Dendritic cell treated with granulocyte-macrophage colony-stimulating factor and Interleukin-4, amounts not matched to agents 40 ng/mL and 50 ng/mL, for 4 days (primary cell): ENCODE results near the gene CDC42BPG.

ENCODE experiments used
- H3K27ac Mint-ChIP-seq: one replicate; pipeline ENCODE4 v1.8.0; 2022; ENCODE audit warnings: mild to moderate bottlenecking, mixed read lengths
- H3K27me3 Mint-ChIP-seq: one replicate; pipeline ENCODE4 v1.8.0; 2022; ENCODE audit warnings: mild to moderate bottlenecking, mixed read lengths
- H3K36me3 Mint-ChIP-seq: one replicate; pipeline ENCODE4 v1.8.0; 2022; ENCODE audit warnings: low read depth, mixed read lengths
- H3K4me1 Mint-ChIP-seq: one replicate; pipeline ENCODE4 v1.8.0; 2022; ENCODE audit warnings: low read depth, mixed read lengths
- H3K4me3 Mint-ChIP-seq: one replicate; pipeline ENCODE4 v1.8.0; 2022; ENCODE audit warnings: mild to moderate bottlenecking, moderate library complexity, mixed read lengths
- H3K9me3 Mint-ChIP-seq: one replicate; pipeline ENCODE4 v1.8.0; 2022; ENCODE audit warnings: mixed read lengths
- intact Hi-C: fragments of 100-400 bp; cut with micrococcal nuclease; formaldehyde crosslinking; loops from one replicate; pipeline ENCODE4 v1.15.0; 2022

The CDC42BPG gene

GRCh38 chr11:64864473-64865285 is 20.2 kb upstream of the CDC42BPG start:
- Mint-ChIP-seq H3K9me3 (no peaks in the 10 kb centered on the region), H3K36me3 (peaks cover 38% of the 10 kb centered on the region), H3K27me3 (peaks cover 9% of the 10 kb centered on the region), H3K27ac (peak overlapping the region; percentile 54), H3K4me3 (no peak overlapping the region), H3K4me1 (peaks cover 87% of the 10 kb centered on the region)
- intact Hi-C loops, result no loop called here

- Mint-ChIP-seq H3K9me3 (no peaks in the 10 kb centered on the region), H3K4me1 (peaks cover 87% of the 10 kb centered on the region), H3K27me3 (peaks cover 10% of the 10 kb centered on the region), H3K36me3 (peaks cover 42% of the 10 kb centered on the region), H3K27ac (peak overlapping the region; percentile 54), H3K4me3 (no peak overlapping the region)
- intact Hi-C loops, result no loop called here
Observed at GRCh38 chr11:64864135-64864472, 19.7 kb upstream of the CDC42BPG start.

- Mint-ChIP-seq H3K27ac (peak overlapping the region; percentile 54), H3K9me3 (no peaks in the 10 kb centered on the region), H3K27me3 (peaks cover 9% of the 10 kb centered on the region), H3K4me1 (peaks cover 87% of the 10 kb centered on the region), H3K36me3 (peaks cover 39% of the 10 kb centered on the region), H3K4me3 (peak overlapping the region; percentile 27)
- intact Hi-C loops, result no loop called here
Observed at GRCh38 chr11:64863391-64864060, 19.1 kb upstream of the CDC42BPG start.

- Mint-ChIP-seq H3K4me3 (no peak overlapping the region), H3K27ac (peak overlapping the region; percentile 43), H3K9me3 (no peaks in the 10 kb centered on the region), H3K27me3 (peaks cover 6% of the 10 kb centered on the region), H3K36me3 (peaks cover 33% of the 10 kb centered on the region), H3K4me1 (peaks cover 85% of the 10 kb centered on the region)
- intact Hi-C loops, result no loop called here
Observed at GRCh38 chr11:64862987-64863390, 18.5 kb upstream of the CDC42BPG start.

GRCh38 chr11:64861227-64861975 is 16.9 kb upstream of the CDC42BPG start:
- H3K27ac Mint-ChIP-seq, result peak overlapping the region; percentile 67
- H3K4me3 Mint-ChIP-seq, result peak overlapping the region; percentile 37
- H3K36me3 Mint-ChIP-seq, result peaks cover 31% of the 10 kb centered on the region
- peaks cover 6% of the 10 kb centered on the region for H3K27me3 Mint-ChIP-seq
- no peaks in the 10 kb centered on the region for H3K9me3 Mint-ChIP-seq
- intact Hi-C loops, result loop anchor here (2.0 kb wide), 1 partner anchor 17 kb away; the partner anchor contains the start of gene EHD1
- peaks cover 86% of the 10 kb centered on the region for H3K4me1 Mint-ChIP-seq

DNA sequence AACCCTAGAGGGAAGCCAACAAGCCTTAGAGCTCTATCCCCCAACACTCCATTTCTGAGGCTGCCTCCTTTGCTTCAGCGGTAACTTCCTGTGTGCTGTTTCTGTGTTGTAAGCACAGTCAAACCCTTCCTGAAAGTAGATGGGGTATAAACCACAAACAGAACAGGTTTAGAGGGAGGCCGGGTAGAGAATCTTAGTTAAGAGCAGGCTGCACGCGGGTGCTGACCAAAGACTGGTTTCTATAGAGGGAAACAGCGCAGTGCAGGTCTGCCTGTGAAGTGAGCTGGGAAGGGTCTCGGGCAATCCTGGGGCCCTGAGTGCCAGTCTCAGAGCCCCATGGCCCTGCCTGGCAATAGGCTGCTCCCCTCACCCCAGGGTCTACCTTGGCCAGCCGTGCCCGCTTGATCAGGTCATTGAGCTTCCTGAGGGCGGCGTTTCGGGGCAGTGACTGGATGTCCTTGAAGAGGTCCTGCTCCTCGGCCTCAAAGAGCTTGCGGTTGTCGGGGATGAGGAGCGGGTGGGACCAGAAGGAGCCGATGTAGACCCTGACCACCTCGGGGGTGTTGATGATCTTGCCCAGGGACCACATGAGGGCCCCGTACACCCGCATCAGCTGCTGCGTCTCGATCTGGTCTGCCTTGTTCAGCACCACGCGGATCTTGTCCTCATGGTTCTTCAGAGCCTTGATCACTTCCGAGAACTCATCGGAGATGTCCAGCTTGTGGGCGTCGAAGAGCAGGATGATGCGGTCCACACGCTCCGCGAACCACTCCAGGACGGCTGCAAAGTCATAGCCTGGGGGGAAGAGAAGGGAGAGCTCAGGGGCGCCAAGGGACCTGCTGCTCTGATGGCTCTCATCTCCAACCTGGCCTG is 15.3 kb upstream of the CDC42BPG start:
- H3K27ac Mint-ChIP-seq, result peak overlapping the region; percentile 67

DNA sequence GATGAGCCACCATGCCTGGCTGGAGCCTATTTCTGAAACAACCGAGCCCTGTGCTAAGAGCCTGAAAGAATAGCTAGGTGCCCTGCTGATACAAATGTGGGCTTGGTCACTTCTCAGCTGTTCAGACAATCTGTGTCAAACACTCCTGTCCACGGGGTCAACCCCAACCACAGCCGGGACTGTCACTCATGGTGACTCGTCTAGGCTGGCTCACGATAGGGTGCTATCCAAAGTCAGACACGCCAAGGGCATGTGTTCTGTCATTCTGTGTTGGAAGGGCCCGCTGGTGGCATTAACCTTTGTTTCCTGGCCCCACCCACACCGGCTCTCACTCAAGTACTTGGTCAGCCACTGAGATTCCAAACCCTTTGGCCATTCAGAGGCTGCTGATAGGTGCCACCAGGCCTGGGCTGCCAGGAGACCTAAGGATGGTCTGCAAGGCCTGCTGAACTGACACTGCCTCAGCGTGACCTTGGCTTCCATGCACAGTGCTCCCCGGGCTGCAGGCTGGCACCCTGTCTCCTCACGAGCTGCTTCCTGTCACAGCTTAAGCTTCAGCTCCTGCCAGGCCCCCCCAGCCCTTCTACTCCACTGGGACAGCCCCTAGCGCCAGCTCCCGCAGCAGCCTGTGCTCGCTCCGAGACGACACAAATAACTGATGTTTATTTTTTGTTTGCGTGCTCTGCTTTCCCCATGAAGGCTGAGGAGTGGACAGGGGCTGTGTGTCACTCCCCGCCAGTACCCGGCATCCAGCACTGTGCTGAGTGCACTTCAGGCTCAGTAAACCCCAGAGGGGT is 14.2 kb upstream of the CDC42BPG start:
- H3K36me3 Mint-ChIP-seq, result peaks cover 52% of the 10 kb centered on the region
- H3K4me3 Mint-ChIP-seq, result peak overlapping the region; percentile 32
- H3K27me3 Mint-ChIP-seq, result peaks cover 11% of the 10 kb centered on the region
- peak overlapping the region; percentile 67 for H3K27ac Mint-ChIP-seq
- peaks cover 86% of the 10 kb centered on the region for H3K4me1 Mint-ChIP-seq
- no peaks in the 10 kb centered on the region for H3K9me3 Mint-ChIP-seq
- intact Hi-C loops, result no loop called here

More for the DNA sequence above, 15.3 kb upstream of the CDC42BPG start:
- no peaks in the 10 kb centered on the region for H3K9me3 Mint-ChIP-seq
- peaks cover 41% of the 10 kb centered on the region for H3K36me3 Mint-ChIP-seq
- intact Hi-C loops, result loop anchor here (2.0 kb wide), 1 partner anchor 19 kb away; the partner anchor contains the start of gene EHD1
- H3K4me1 Mint-ChIP-seq, result peaks cover 86% of the 10 kb centered on the region
- H3K27me3 Mint-ChIP-seq, result peaks cover 13% of the 10 kb centered on the region
- H3K4me3 Mint-ChIP-seq, result peak overlapping the region; percentile 32

GRCh38 chr11:64857485-64857884 is 13.0 kb upstream of the CDC42BPG start:
- H3K4me3 Mint-ChIP-seq, result no peak overlapping the region

DNA sequence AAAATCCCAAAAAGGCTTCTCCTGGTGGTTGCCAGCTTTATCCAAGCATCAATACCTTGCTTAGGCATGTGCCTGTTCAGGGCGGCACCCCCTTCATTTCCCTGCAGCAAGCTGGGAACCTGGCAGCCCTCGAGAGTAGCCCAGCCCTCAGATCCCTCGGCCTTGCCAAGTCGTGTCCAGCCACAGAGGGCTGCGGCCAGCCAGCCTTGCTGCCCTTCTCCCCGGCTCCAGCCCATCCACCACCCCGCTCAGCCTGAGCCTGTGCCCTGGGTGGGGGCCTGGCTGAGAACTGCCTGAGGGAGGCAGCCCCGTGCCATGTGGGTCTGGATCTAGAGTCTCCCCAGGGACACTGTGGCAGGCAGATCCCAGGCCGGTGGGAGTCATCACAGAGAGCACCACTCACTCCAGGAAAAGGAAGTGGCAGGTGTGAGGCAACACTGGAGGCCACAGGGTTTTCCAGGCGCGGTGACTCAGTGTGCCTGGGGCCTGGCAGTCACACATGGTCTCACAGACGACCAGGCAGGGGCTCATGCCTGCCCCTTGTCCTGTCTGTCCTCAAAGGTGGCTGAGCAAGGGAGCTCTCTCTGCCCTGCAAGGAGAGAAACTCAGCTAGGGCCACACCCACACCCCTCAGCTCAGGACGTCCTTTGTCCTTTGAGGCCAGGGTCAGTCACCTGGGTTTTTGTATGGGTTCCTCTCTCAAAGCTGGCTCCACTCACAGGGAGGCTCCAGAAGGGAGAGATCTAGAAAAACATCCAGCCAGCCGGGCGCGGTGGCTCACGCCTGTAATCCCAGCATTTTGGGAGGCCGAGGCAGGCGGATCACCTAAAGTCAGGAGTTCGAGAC is 12.2 kb upstream of the CDC42BPG start:
- Mint-ChIP-seq H3K27ac (peak overlapping the region; percentile 87), H3K36me3 (peaks cover 58% of the 10 kb centered on the region), H3K9me3 (no peaks in the 10 kb centered on the region), H3K27me3 (peaks cover 15% of the 10 kb centered on the region), H3K4me1 (peaks cover 88% of the 10 kb centered on the region), H3K4me3 (no peak overlapping the region)
- intact Hi-C loops, result no loop called here

More at GRCh38 chr11:64857485-64857884, 13.0 kb upstream of the CDC42BPG start:
- peaks cover 86% of the 10 kb centered on the region for H3K4me1 Mint-ChIP-seq
- no peak overlapping the region for H3K27ac Mint-ChIP-seq
- no peaks in the 10 kb centered on the region for H3K9me3 Mint-ChIP-seq
- peaks cover 11% of the 10 kb centered on the region for H3K27me3 Mint-ChIP-seq
- peaks cover 58% of the 10 kb centered on the region for H3K36me3 Mint-ChIP-seq
- intact Hi-C loops, result no loop called here

GRCh38 chr11:64855596-64856304 is 11.3 kb upstream of the CDC42BPG start:
- peaks cover 90% of the 10 kb centered on the region for H3K4me1 Mint-ChIP-seq
- peak overlapping the region; percentile 87 for H3K27ac Mint-ChIP-seq
- peaks cover 16% of the 10 kb centered on the region for H3K27me3 Mint-ChIP-seq
- H3K4me3 Mint-ChIP-seq, result peak overlapping the region; percentile 23
- no peaks in the 10 kb centered on the region for H3K9me3 Mint-ChIP-seq
- peaks cover 58% of the 10 kb centered on the region for H3K36me3 Mint-ChIP-seq
- intact Hi-C loops, result no loop called here

DNA sequence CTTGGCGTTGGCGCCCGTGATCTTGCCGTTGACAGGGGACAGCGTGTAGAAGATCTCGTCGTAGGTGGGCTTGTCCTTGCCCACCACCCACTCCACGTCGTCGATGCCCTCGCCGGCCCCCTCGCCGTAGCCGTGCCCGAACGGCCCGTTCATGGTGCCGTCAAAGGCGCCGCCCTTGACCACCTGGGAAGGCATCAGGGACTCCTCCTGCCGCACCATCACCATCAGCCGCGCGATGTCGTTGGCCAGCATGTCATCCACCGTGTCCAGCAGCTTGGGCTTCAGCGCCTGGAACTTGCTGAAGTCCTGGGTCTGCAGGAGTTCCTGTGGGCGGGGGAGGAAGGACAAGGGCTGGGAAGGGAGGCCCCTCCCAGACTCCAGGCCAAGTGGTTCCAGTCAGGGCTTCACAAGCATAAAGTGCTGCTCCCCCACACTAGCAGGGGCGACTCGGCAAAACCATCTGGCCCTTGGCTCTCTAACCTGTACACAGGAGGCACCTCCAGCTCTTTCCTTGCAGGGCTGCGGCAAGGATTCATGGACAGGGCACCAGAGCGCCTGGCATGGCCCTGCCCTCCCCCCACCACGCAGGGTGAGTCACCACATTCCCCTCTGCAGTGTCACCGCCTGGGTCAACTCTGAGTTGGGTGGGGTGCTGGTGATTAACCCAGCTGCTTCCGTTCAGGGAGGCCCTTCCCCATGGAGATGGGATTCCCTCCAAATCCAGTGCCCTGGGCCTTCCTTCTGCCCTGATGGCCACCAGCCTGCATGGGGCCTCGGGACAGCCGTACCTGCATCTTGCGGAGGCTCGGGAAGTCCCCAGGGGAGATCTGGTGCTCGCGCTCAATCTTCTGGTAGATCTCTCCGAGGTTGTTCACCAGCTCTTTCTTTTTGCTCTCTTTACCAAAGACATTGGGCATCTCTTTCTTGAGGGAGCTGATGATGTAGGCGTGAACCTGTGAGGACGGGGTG is 10.4 kb upstream of the CDC42BPG start:
- intact Hi-C loops, result no loop called here
- peaks cover 52% of the 10 kb centered on the region for H3K36me3 Mint-ChIP-seq

More for the DNA sequence above, 10.4 kb upstream of the CDC42BPG start:
- Mint-ChIP-seq H3K4me1 (peaks cover 85% of the 10 kb centered on the region), H3K9me3 (no peaks in the 10 kb centered on the region), H3K27ac (peak overlapping the region; percentile 87), H3K27me3 (peaks cover 13% of the 10 kb centered on the region), H3K4me3 (peak overlapping the region; percentile 51)
